Neural crest cell (in vitro differentiated cells): ENCODE measurements around the gene PCDHGC3. TPM values are rescaled to one million over a fixed set of nuclear protein-coding genes. Genes with fewer than 3 reads are reported as not detected.

ENCODE experiments used
- DNase-seq: peaks from one replicate; pipeline ENCODE4 v3.0.0; 2021; ENCODE audit warnings: low read depth, mixed read lengths, low spot score
- H3K27ac Mint-ChIP-seq: one replicate; pipeline ENCODE4 v1.8.0; 2021; ENCODE audit warnings: mild to moderate bottlenecking, mixed read lengths; ENCODE audit not compliant: unreplicated experiment
- H3K27me3 Mint-ChIP-seq: 2 replicates; pipeline ENCODE4 v1.8.0; 2021; ENCODE audit warnings: low read depth, mild to moderate bottlenecking, mixed read lengths
- H3K36me3 Mint-ChIP-seq: 2 replicates; pipeline ENCODE4 v1.8.0; 2021; ENCODE audit warnings: low read depth, mild to moderate bottlenecking, mixed read lengths
- H3K4me1 Mint-ChIP-seq: 2 replicates; pipeline ENCODE4 v1.8.0; 2021; ENCODE audit warnings: mixed read lengths
- H3K4me3 Mint-ChIP-seq: one replicate; pipeline ENCODE4 v1.8.0; 2021; ENCODE audit warnings: mild to moderate bottlenecking, mixed read lengths
- H3K9me3 Mint-ChIP-seq: 2 replicates; pipeline ENCODE4 v1.8.0; 2021; ENCODE audit warnings: mixed read lengths
- CTCF ChIP-seq: fragments of 200-600 bp; sonication (generic); conservative IDR thresholded peaks from 2 replicates; pipeline ENCODE4 v1.5.0; 2021; ENCODE audit warnings: antibody characterized with exemption, mild to moderate bottlenecking
- total RNA-seq: library from RNA; stranded (reverse); gene quantifications from 2 replicates; pipeline ENCODE4 v1.2.1, GENCODE V29; 2021

PCDHGC3 gene
- total RNA-seq, 1 donor from 2014 or later = 107 TPM

GRCh38 chr5:141513627-141514329, 38.0 kb downstream of the PCDHGC3 start:
- peaks cover 32% of the 10 kb centered on the region for H3K36me3 Mint-ChIP-seq
- H3K4me1 Mint-ChIP-seq = peaks cover 87% of the 10 kb centered on the region
- DNase-seq = peak; percentile 70
- H3K4me3 Mint-ChIP-seq = peak overlapping the region; percentile 87
- no peaks in the 10 kb centered on the region for H3K27me3 Mint-ChIP-seq
- H3K9me3 Mint-ChIP-seq = no peaks in the 10 kb centered on the region
- no peak for TF ChIP-seq CTCF
- H3K27ac Mint-ChIP-seq = peak overlapping the region; percentile 91

GRCh38 chr5:141514330-141515133, 38.8 kb downstream of the PCDHGC3 start:
- Mint-ChIP-seq H3K4me1 (peaks cover 87% of the 10 kb centered on the region), H3K9me3 (no peaks in the 10 kb centered on the region), H3K27ac (peak overlapping the region; percentile 90), H3K27me3 (no peaks in the 10 kb centered on the region), H3K36me3 (peaks cover 39% of the 10 kb centered on the region), H3K4me3 (peak overlapping the region; percentile 87)
- TF ChIP-seq CTCF = no peak
- no peak for DNase-seq

- no peak for DNase-seq
- Mint-ChIP-seq H3K9me3 (no peaks in the 10 kb centered on the region), H3K27ac (peak overlapping the region; percentile 90), H3K27me3 (no peaks in the 10 kb centered on the region), H3K36me3 (peaks cover 44% of the 10 kb centered on the region), H3K4me3 (peak overlapping the region; percentile 87), H3K4me1 (peaks cover 87% of the 10 kb centered on the region)
- TF ChIP-seq CTCF = no peak
Measured at GRCh38 chr5:141515141-141515540, 39.4 kb downstream of the PCDHGC3 start.

- Mint-ChIP-seq H3K4me3 (peak overlapping the region; percentile 87), H3K4me1 (peaks cover 91% of the 10 kb centered on the region), H3K36me3 (peaks cover 42% of the 10 kb centered on the region), H3K9me3 (no peaks in the 10 kb centered on the region), H3K27ac (no peak overlapping the region), H3K27me3 (no peaks in the 10 kb centered on the region)
- no peak for TF ChIP-seq CTCF
- DNase-seq = no peak
Measured at GRCh38 chr5:141515946-141516671, 40.3 kb downstream of the PCDHGC3 start.

- Mint-ChIP-seq H3K9me3 (no peaks in the 10 kb centered on the region), H3K4me3 (peak overlapping the region; percentile 82), H3K36me3 (peaks cover 37% of the 10 kb centered on the region), H3K27me3 (no peaks in the 10 kb centered on the region), H3K27ac (no peak overlapping the region), H3K4me1 (peaks cover 93% of the 10 kb centered on the region)
- no peak for TF ChIP-seq CTCF
- no peak for DNase-seq
Measured at GRCh38 chr5:141516672-141517025, 40.9 kb downstream of the PCDHGC3 start.
